GM21360 (cell line): ENCODE measurements around the gene KPNA1.
A peak's percentile ranks its signal among the peaks of the same experiment; 100 is the strongest.

Source experiments
- ATAC-seq: cut with Tn5 transposase; IDR thresholded peaks from one replicate; pipeline ENCODE4 v1.9.1; 2021; ENCODE audit warnings: mild to moderate bottlenecking, moderate library complexity; ENCODE audit not compliant: unreplicated experiment

Gene KPNA1

GRCh38 chr3:122389197-122389596 lies 125.5 kb downstream of the KPNA1 start:
- no peak for ATAC-seq

GRCh38 chr3:122387709-122388108 lies 127.0 kb downstream of the KPNA1 start:
- ATAC-seq: no peak

GRCh38 chr3:122383771-122384697 lies 130.7 kb downstream of the KPNA1 start, which contains the start of gene FAM162A:
Gene FAM162A, plus strand, starts transcription at chr3:122384182. Its CDS starts 84 bp downstream, at chr3:122384266.
- peak; percentile 92 for ATAC-seq

GRCh38 chr3:122382888-122383666 lies 131.7 kb downstream of the KPNA1 start, which contains the start of gene MIX23:
Gene MIX23, minus strand, starts transcription at chr3:122383231. Its CDS starts 7 bp downstream, at chr3:122383224.
- peak; percentile 43 for ATAC-seq

GRCh38 chr3:122377975-122378374 lies 136.8 kb downstream of the KPNA1 start:
- ATAC-seq: no peak

- no peak for ATAC-seq
Observed at GRCh38 chr3:122374034-122374433, 140.7 kb downstream of the KPNA1 start.
